HFFc6 (cell line): ENCODE results near the gene UBXN11. TPM values are rescaled to one million over a fixed set of nuclear protein-coding genes. Genes with fewer than 3 reads are reported as not detected.

ENCODE experiments used
- DNase-seq: peaks from one replicate; pipeline ENCODE4 v3.0.0-alpha.2; 2018
- H3K27ac Mint-ChIP-seq: 2 replicates; pipeline ENCODE4 v1.8.0; 2020; ENCODE audit warnings: mild to moderate bottlenecking, mixed read lengths
- H3K27me3 Mint-ChIP-seq: 2 replicates; pipeline ENCODE4 v1.8.0; 2021; ENCODE audit warnings: mild to moderate bottlenecking, moderate library complexity, mixed read lengths; ENCODE audit not compliant: insufficient read depth
- H3K36me3 Mint-ChIP-seq: 2 replicates; pipeline ENCODE4 v1.8.0; 2021; ENCODE audit warnings: low read depth, mixed read lengths
- H3K4me1 Mint-ChIP-seq: 2 replicates; pipeline ENCODE4 v1.8.0; 2020; ENCODE audit warnings: low read depth, mixed read lengths
- H3K4me3 Mint-ChIP-seq: 2 replicates; pipeline ENCODE4 v1.8.0; 2020; ENCODE audit warnings: mild to moderate bottlenecking, moderate library complexity, mixed read lengths
- H3K9me3 Mint-ChIP-seq: 2 replicates; pipeline ENCODE4 v1.8.0; 2020; ENCODE audit warnings: mild to moderate bottlenecking, mixed read lengths
- total RNA-seq, 6 experiments: library from RNA; stranded (reverse); fragmentation: NEBNext Ultra II Directional; extraction: Animal tissue kit (Norgen Biotek cat#: 25700); gene quantifications; 2 replicates in 1 of 6; 3 replicates in 5 of 6; pipeline ENCODE4 v1.2.3, GENCODE V29; 2021
- TF ChIP-seq, protein P1 (sequence below): fragments of 200-600 bp; sonication (generic); IDR thresholded peaks from 2 replicates; pipeline ENCODE4 v1.5.0; 2021; ENCODE audit warnings: antibody characterized with exemption, mild to moderate bottlenecking

UBXN11 gene
- total RNA-seq, 6 experiments from 2014 or later = 9.5 to 11.9 (median 10.5) TPM

DNA sequence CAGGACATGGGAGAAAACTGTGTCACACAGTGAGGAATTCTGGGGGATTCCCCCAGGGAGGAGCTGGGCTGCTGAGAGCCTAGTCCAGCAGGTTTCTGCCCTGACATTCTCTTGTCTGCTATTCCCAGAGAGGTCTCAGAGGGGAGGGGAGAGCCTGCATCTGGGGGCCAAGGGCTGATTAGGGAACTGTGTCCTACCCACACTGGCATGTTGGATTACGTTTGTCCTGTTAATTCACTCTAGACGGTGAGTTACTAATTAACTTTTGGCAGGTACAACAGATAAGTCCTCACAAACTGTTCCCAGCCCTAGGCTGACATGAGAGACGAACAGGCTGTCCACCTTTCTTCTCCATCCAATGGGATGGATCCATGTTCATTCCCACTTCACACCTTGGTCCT lies 29.2 kb downstream of the UBXN11 start:
- H3K27ac Mint-ChIP-seq = peak overlapping the region; percentile 97

DNA sequence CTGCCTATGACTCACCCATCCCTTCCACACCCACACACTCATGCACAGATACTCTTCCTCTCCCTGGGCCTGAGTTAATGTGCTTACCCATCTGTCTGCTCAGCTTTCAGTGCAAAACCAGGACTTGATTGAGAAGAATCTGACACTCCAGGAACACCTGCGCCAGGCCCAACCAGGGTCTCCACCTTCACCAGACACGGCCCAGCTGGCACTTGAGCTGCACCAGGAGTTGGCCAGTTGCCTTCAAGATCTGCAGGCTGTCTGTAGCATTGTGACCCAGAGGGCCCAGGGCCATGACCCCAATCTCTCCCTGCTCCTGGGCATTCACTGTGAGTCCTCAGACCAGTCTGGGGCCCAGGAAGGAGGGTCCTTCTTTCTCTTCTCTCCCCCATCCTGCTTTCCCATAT lies 30.0 kb downstream of the UBXN11 start:
- Mint-ChIP-seq H3K4me3 (peak overlapping the region; percentile 70), H3K36me3 (peaks cover 41% of the 10 kb centered on the region), H3K4me1 (peaks cover 67% of the 10 kb centered on the region), H3K9me3 (no peaks in the 10 kb centered on the region), H3K27ac (peak overlapping the region; percentile 97), H3K27me3 (peaks cover 3% of the 10 kb centered on the region)
- DNase-seq = no peak
- TF ChIP-seq, protein P1, sequence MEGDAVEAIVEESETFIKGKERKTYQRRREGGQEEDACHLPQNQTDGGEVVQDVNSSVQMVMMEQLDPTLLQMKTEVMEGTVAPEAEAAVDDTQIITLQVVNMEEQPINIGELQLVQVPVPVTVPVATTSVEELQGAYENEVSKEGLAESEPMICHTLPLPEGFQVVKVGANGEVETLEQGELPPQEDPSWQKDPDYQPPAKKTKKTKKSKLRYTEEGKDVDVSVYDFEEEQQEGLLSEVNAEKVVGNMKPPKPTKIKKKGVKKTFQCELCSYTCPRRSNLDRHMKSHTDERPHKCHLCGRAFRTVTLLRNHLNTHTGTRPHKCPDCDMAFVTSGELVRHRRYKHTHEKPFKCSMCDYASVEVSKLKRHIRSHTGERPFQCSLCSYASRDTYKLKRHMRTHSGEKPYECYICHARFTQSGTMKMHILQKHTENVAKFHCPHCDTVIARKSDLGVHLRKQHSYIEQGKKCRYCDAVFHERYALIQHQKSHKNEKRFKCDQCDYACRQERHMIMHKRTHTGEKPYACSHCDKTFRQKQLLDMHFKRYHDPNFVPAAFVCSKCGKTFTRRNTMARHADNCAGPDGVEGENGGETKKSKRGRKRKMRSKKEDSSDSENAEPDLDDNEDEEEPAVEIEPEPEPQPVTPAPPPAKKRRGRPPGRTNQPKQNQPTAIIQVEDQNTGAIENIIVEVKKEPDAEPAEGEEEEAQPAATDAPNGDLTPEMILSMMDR = no peak

More for the DNA sequence above, 29.2 kb downstream of the UBXN11 start:
- peaks cover 40% of the 10 kb centered on the region for H3K36me3 Mint-ChIP-seq
- no peaks in the 10 kb centered on the region for H3K9me3 Mint-ChIP-seq
- H3K27me3 Mint-ChIP-seq = peaks cover 3% of the 10 kb centered on the region
- DNase-seq = no peak
- H3K4me3 Mint-ChIP-seq = peak overlapping the region; percentile 70; the same call in 1 of the 2 replicates
- H3K4me1 Mint-ChIP-seq = peaks cover 76% of the 10 kb centered on the region
- TF ChIP-seq, protein P1 = no peak

DNA sequence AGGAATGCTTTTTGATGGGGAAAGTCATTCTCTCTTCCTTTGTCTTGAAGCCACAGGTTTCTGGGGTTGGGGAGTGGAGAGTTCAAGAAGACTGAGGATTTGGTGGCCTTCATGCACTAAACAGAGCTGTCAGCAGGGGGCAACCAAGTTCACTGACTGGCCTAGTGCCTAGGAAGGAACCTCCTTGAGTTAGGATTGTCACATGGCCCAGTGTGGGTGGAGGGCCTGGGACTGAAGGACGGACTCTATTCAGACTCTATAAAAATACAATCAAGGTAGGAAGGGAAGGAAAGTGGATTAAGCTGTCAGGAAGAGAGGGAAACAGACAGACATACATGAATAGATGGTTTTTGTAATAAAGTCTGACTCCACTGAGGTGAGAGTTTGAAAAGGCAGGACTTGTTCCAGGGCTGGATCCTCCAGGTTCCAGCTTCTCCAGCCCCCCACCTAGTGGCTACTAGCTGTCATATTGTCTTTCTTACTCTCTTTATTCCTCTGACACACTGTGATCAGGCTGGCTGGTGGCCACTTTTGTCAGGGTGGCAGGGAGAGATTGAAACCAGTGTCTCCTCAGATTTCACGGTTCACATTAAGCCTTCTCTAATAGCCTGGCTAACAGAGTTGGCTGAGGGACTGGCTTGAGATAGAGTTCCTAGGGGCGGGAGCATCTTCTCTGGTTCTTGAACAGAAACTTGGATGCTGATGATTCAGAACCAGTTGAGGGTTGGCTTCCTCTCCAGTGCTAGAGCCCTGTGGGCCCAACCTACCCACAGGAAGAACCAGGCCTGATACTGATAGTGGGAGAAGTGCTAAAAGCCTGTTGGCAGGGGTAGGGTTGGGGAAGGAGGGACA lies 30.6 kb downstream of the UBXN11 start:
- H3K4me3 Mint-ChIP-seq = peak overlapping the region; percentile 70
- DNase-seq = peak; percentile 96
- H3K27me3 Mint-ChIP-seq = peaks cover 1% of the 10 kb centered on the region
- TF ChIP-seq, protein P1 = peak; percentile 87
- peaks cover 61% of the 10 kb centered on the region for H3K4me1 Mint-ChIP-seq
- H3K36me3 Mint-ChIP-seq = peaks cover 35% of the 10 kb centered on the region
- H3K27ac Mint-ChIP-seq = peak overlapping the region; percentile 97
- no peaks in the 10 kb centered on the region for H3K9me3 Mint-ChIP-seq

DNA sequence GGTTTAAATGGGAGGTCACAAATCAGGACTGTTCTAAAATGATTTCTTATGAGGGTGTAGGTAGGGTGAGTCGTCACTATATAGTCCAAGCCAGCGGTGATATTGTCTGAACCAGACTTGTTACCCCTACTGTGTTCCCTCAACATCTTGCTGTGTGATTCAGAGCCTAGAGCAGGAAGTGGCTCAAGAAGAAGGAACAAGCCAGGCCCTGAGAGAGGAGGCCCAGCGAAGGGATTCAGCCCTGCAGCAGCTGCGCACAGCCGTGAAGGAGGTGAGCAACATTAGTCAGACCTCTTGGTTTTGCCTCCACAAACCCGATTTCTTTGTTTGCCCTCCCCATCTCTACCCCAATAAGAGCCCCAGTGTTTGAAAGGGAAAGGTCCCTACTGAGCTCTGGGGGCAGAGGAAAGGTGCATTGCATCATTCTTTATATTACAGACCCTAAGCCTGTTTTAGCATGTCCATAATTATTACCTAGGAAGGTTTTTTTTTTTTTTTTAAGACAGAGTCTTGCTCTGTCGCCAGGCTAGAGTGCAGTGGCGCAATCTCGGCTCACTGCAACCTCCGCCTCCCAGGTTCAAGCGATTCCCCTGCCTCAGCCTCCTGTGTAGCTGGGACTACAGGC lies 31.5 kb downstream of the UBXN11 start:
- peak overlapping the region; percentile 70 for H3K4me3 Mint-ChIP-seq

DNA sequence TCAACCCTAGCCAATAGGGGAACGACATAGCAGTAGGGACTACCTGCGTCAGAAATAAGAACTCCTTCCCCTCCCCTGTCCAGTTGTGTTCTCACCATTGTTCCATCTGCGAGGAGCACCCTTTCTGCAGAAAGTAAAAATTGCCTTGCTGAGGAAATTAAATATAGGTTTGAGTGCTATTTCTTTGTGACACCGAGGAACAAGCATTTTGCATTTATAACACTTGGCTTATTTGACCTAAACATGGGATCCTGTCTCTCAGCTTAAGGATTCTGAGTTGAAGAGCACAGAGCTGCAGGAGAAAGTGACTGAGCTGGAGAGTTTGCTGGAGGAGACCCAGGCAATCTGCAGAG lies 37.3 kb downstream of the UBXN11 start:
- DNase-seq = no peak
- H3K27ac Mint-ChIP-seq = no peak overlapping the region
- peaks cover 37% of the 10 kb centered on the region for H3K36me3 Mint-ChIP-seq
- H3K4me3 Mint-ChIP-seq = no peak overlapping the region
- H3K27me3 Mint-ChIP-seq = 0 out of 2 replicates have a peak, but pooled peaks cover 1% of the 10 kb centered on the region
- H3K9me3 Mint-ChIP-seq = peaks cover 18% of the 10 kb centered on the region
- H3K4me1 Mint-ChIP-seq = peaks cover 11% of the 10 kb centered on the region
- TF ChIP-seq, protein P1 = no peak

More for the DNA sequence above, 31.5 kb downstream of the UBXN11 start:
- peak; percentile 45 for DNase-seq
- Mint-ChIP-seq H3K36me3 (peaks cover 30% of the 10 kb centered on the region), H3K9me3 (no peaks in the 10 kb centered on the region), H3K27me3 (peaks cover 1% of the 10 kb centered on the region), H3K4me1 (peaks cover 60% of the 10 kb centered on the region), H3K27ac (peak overlapping the region; percentile 97)
- TF ChIP-seq, protein P1 = no peak
